Measurements from ENCODE around the gene ZNF511. TPM values are rescaled to one million over a fixed set of nuclear protein-coding genes. Genes with fewer than 3 reads are reported as not detected.
A peak's percentile ranks its signal among the peaks of the same experiment; 100 is the strongest.

The ZNF511 gene
- total RNA-seq, 1 experiment from 2014 or later, result 42.7 TPM

DNA sequence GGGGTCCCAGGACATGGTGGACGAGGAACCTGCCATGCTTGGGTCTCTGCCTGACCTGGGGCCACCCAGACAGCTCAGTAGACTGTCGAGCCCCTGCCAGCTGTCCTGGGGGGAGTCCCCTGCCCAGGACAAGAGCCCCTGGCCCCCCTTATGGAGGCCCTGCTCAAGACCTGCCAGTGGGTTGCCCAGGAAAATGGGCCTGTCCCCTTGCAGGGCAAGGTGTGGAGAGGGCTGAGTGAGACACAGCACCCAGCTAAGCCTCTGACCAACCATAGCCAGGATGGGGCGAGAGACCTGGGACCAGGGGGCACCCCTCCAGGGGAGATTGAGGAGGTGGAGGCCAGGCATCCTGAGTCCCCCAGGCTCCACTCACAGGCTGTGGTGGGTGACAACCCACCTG is 47.3 kb downstream of the ZNF511 start:
- Mint-ChIP-seq H3K27ac (ENCODE audit: low read depth, unreplicated experiment) (no peak overlapping the region), H3K4me1 (ENCODE audit: insufficient read depth, unreplicated experiment) (no peaks in the 10 kb centered on the region), H3K27me3 (ENCODE audit: insufficient read depth, unreplicated experiment) (no peaks in the 10 kb centered on the region), H3K36me3 (ENCODE audit: insufficient read depth, unreplicated experiment) (peaks cover 2% of the 10 kb centered on the region), H3K9me3 (ENCODE audit: unreplicated experiment) (no peaks in the 10 kb centered on the region), H3K4me3 (ENCODE audit: unreplicated experiment) (peak overlapping the region; percentile 68)
- POLR2A ChIA-PET, result no interaction called here
- CTCF ChIA-PET, result interaction anchor here (1.3 kb wide), 1 partner anchor 26 kb away, joined by 4 read pairs; no protein-coding TSS in a partner anchor
- no peak for DNase-seq (ENCODE audit: unreplicated experiment)
- intact Hi-C loops (cut with micrococcal nuclease), result no loop called here
- BruUV-seq (replicated peaks), result no TSS peak
- TF ChIP-seq, protein P1, sequence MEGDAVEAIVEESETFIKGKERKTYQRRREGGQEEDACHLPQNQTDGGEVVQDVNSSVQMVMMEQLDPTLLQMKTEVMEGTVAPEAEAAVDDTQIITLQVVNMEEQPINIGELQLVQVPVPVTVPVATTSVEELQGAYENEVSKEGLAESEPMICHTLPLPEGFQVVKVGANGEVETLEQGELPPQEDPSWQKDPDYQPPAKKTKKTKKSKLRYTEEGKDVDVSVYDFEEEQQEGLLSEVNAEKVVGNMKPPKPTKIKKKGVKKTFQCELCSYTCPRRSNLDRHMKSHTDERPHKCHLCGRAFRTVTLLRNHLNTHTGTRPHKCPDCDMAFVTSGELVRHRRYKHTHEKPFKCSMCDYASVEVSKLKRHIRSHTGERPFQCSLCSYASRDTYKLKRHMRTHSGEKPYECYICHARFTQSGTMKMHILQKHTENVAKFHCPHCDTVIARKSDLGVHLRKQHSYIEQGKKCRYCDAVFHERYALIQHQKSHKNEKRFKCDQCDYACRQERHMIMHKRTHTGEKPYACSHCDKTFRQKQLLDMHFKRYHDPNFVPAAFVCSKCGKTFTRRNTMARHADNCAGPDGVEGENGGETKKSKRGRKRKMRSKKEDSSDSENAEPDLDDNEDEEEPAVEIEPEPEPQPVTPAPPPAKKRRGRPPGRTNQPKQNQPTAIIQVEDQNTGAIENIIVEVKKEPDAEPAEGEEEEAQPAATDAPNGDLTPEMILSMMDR (IDR thresholded peaks at IDR 0.05; ENCODE audit: unreplicated experiment), result no peak

DNA sequence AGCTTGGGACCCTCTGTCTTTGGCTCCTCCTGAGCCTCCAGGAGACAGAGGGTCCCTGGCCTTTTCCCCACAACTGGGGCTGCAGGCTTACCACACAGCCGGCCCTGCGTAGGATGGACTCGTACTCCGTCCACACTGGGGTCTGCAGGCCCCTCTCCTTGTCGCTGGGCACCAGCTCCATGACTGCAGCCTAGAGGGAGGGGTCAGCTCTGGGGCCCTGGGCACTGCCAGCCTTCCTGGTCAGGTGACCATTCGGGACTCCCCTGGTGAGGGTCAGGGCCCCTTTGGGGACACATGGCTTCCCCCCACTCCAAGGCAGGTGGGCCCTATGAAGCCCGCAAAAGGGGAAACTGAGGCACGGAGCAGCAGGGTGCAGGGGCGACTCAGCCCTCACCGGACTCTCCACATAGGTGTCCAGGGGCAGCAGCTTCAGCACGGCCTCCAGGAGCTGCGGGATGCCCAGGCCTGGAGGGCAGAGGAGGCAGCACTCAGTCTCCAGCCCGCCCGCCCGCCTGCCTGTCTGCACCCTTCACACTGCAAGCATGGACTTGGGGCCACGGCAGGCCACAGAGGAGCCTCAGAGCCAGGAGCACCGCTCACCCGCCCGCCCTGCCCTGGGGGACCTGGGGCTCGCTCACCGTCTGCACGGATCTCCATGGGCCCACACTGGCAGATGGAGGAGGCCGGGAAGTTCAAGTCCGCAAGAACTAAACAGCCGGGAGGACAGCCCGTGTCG is 48.0 kb downstream of the ZNF511 start:
- TSS peak; percentile 12 for BruUV-seq (replicated peaks)

GRCh38 chr10:133357285-133358161 is 48.8 kb downstream of the ZNF511 start, which contains the start of gene FUOM:
FUOM (minus strand) TSS chr10:133358019; CDS start chr10:133358007, 12 bp downstream.
- no peak within 1 kb of the TSS for H3K27ac Mint-ChIP-seq (ENCODE audit: low read depth, unreplicated experiment)
- intact Hi-C loops (cut with micrococcal nuclease), result no loop called here
- CTCF ChIA-PET, result interaction anchor here (0.5 kb wide), 1 partner anchor 82 kb away, joined by 3 read pairs; no protein-coding TSS in a partner anchor
- DNase-seq (ENCODE audit: unreplicated experiment), result peak; percentile 56
- H3K4me1 Mint-ChIP-seq (ENCODE audit: insufficient read depth, unreplicated experiment), result no peaks in the 10 kb centered on the region
- BruUV-seq (replicated peaks), result no TSS peak
- no peaks in the 10 kb centered on the region for H3K27me3 Mint-ChIP-seq (ENCODE audit: insufficient read depth, unreplicated experiment)
- H3K9me3 Mint-ChIP-seq (ENCODE audit: unreplicated experiment), result no peaks in the 10 kb centered on the region
- TF ChIP-seq, protein P1 (IDR thresholded peaks at IDR 0.05; ENCODE audit: unreplicated experiment), result no peak
- POLR2A ChIA-PET, result interaction anchor here (0.6 to 1.2 kb wide), 3 partner anchors 10 to 44 kb away, joined by 3 to 4 read pairs (median 3); partner anchors contain the start of gene PRAP1
- H3K4me3 Mint-ChIP-seq (ENCODE audit: unreplicated experiment), result peak within 1 kb of the TSS; percentile 68
- peaks cover 15% of the 10 kb centered on the region for H3K36me3 Mint-ChIP-seq (ENCODE audit: insufficient read depth, unreplicated experiment)

More for the DNA sequence above, 48.0 kb downstream of the ZNF511 start:
- H3K27me3 Mint-ChIP-seq (ENCODE audit: insufficient read depth, unreplicated experiment), result no peaks in the 10 kb centered on the region
- H3K9me3 Mint-ChIP-seq (ENCODE audit: unreplicated experiment), result no peaks in the 10 kb centered on the region
- ChIA-PET CTCF (interaction anchor here (1.3 kb wide), 1 partner anchor 27 kb away, joined by 4 read pairs; no protein-coding TSS in a partner anchor), POLR2A (interaction anchor here (0.7 to 1.2 kb wide), 2 partner anchors 9 to 14 kb away, joined by 3 to 4 read pairs; partner anchors contain the start of gene PRAP1)
- no peak overlapping the region for H3K27ac Mint-ChIP-seq (ENCODE audit: low read depth, unreplicated experiment)
- DNase-seq (ENCODE audit: unreplicated experiment), result no peak
- peak overlapping the region; percentile 68 for H3K4me3 Mint-ChIP-seq (ENCODE audit: unreplicated experiment)
- TF ChIP-seq, protein P1 (IDR thresholded peaks at IDR 0.05; ENCODE audit: unreplicated experiment), result no peak
- H3K36me3 Mint-ChIP-seq (ENCODE audit: insufficient read depth, unreplicated experiment), result peaks cover 9% of the 10 kb centered on the region
- H3K4me1 Mint-ChIP-seq (ENCODE audit: insufficient read depth, unreplicated experiment), result no peaks in the 10 kb centered on the region
- intact Hi-C loops (cut with micrococcal nuclease), result no loop called here

Data from MCF 10A (cell line).